Mammary epithelial cell (primary cell): ENCODE data around the gene RNF40.

Source experiments
- CTCF ChIP-seq, 2 donors: IDR thresholded peaks in 1 of 2; conservative IDR thresholded peaks in 1 of 2; 2 replicates each; pipeline ENCODE4 v1.5.1; 2011 to 2012; ENCODE audit warnings: inconsistent platforms in 2 of 2, low read length in 2 of 2, mild to moderate bottlenecking in 2 of 2, control low read depth in 1 of 2, low read depth in 1 of 2; ENCODE audit not compliant: insufficient read depth in 1 of 2; ENCODE audit errors: extremely low read depth in 1 of 2
- EZH2 ChIP-seq: IDR thresholded peaks from 2 replicates; pipeline ENCODE4 v1.6.1; 2012; ENCODE audit warnings: low read length, inconsistent platforms, borderline replicate concordance

GRCh38 chr16:30769379-30770089 is 7.4 kb downstream of the RNF40 start:
- TF ChIP-seq CTCF (conservative IDR thresholded peaks at IDR 0.05 in 1 of 2, IDR thresholded peaks at IDR 0.05 in 1 of 2; ENCODE audit: extremely low read depth in 1 of 2, insufficient read depth in 1 of 2, low read depth in 1 of 2, low read length in 2 of 2) = no peak
- TF ChIP-seq EZH2 = no peak
